Smooth muscle cell (in vitro differentiated cells): Measurements from ENCODE around the gene TRNP1. TPM values are rescaled to one million over a fixed set of nuclear protein-coding genes. Genes with fewer than 3 reads are reported as not detected.

Experiments
- DNase-seq: peaks from one replicate; lab custom pipeline; 2025; ENCODE audit not compliant: unreplicated experiment; lab: John Stamatoyannopoulos, UW
- H2AFZ ChIP-seq: fragments of 200-600 bp; sonication (generic); 2 replicates; pipeline ENCODE4 v1.6.0; 2016; ENCODE audit warnings: antibody characterized with exemption, low read depth, mild to moderate bottlenecking
- H3F3A ChIP-seq: fragments of 200-600 bp; sonication (generic); 2 replicates; pipeline ENCODE4 v1.6.0; 2017; ENCODE audit warnings: antibody characterized with exemption, low read depth
- H3K27ac ChIP-seq: fragments of 200-600 bp; sonication (generic); 2 replicates; pipeline ENCODE4 v1.5.1; 2016; ENCODE audit warnings: low read depth, mild to moderate bottlenecking
- H3K27me3 ChIP-seq: fragments of 200-600 bp; sonication (generic); 2 replicates; pipeline ENCODE4 v1.6.1; 2016; ENCODE audit warnings: low read depth, mild to moderate bottlenecking
- H3K36me3 ChIP-seq: fragments of 200-600 bp; sonication (generic); 2 replicates; pipeline ENCODE4 v1.5.1; 2016; ENCODE audit warnings: low read depth
- H3K4me1 ChIP-seq: fragments of 200-600 bp; sonication (generic); 2 replicates; pipeline ENCODE4 v1.5.1; 2016; ENCODE audit warnings: low read depth
- H3K4me2 ChIP-seq: fragments of 200-600 bp; sonication (generic); 2 replicates; pipeline ENCODE4 v1.6.0; 2016; ENCODE audit warnings: mild to moderate bottlenecking
- H3K4me3 ChIP-seq: fragments of 200-600 bp; sonication (generic); 2 replicates; pipeline ENCODE4 v1.5.1; 2016; ENCODE audit warnings: mild to moderate bottlenecking
- H3K79me2 ChIP-seq: fragments of 200-600 bp; sonication (generic); 2 replicates; pipeline ENCODE4 v1.6.0; 2016; ENCODE audit warnings: low read depth, mild to moderate bottlenecking
- H3K9ac ChIP-seq: fragments of 200-600 bp; sonication (generic); 2 replicates; pipeline ENCODE4 v1.6.0; 2016; ENCODE audit warnings: low read depth
- H3K9me3 ChIP-seq: fragments of 200-600 bp; sonication (generic); replicated peaks from 2 replicates; pipeline ENCODE4 v1.5.1; 2016; ENCODE audit warnings: low read depth
- H4K20me1 ChIP-seq: fragments of 200-600 bp; sonication (generic); 2 replicates; pipeline ENCODE4 v1.6.0; 2016; ENCODE audit warnings: low read depth
- CTCF ChIP-seq: fragments of 200-600 bp; sonication (generic); IDR thresholded peaks from 2 replicates; pipeline ENCODE4 v1.5.1; 2017; ENCODE audit warnings: borderline replicate concordance, mild to moderate bottlenecking, antibody characterized with exemption; ENCODE audit not compliant: insufficient read depth, poor library complexity, severe bottlenecking
- WGBS: methylation state at CpG from one replicate; pipeline ENCODE4 v1.1.7; 2016; ENCODE audit warnings: low lambda C conversion rate; 5-methylcytosine and 5-hydroxymethylcytosine counted together
- polyA plus RNA-seq: library from polyadenylated mRNA; unstranded; fragments of >200 nt; fragmentation: Nextera tagmentation; extraction: Ambion mirVana; gene quantifications from 2 replicates; pipeline ENCODE4 v1.2.1, GENCODE V29; 2016
- total RNA-seq: library from RNA; depleted of rRNA; stranded (reverse); fragments of >200 nt; gene quantifications from 2 replicates; pipeline ENCODE4 v1.2.3, GENCODE V29; 2014

The TRNP1 gene
- total and polyA plus RNA-seq, 2 experiments from 2014 or later, result 4.4 to 18.6 TPM

- Histone ChIP-seq H3K9ac (no peak overlapping the region), H3K36me3 (no peaks in the 10 kb centered on the region), H2AFZ (no peak overlapping the region), H3K4me1 (peaks cover 32% of the 10 kb centered on the region), H3F3A (peaks cover 16% of the 10 kb centered on the region), H3K27ac (peak overlapping the region; percentile 35), H4K20me1 (no peaks in the 10 kb centered on the region), H3K27me3 (no peaks in the 10 kb centered on the region), H3K4me3 (no peak overlapping the region), H3K79me2 (no peaks in the 10 kb centered on the region), H3K9me3 (no peaks in the 10 kb centered on the region), H3K4me2 (peak overlapping the region; percentile 79)
- no peak for DNase-seq
- WGBS, result 58% methylated on average over 7 of the region's 7 CpGs
- TF ChIP-seq CTCF, result no peak
These were observed 10.4 kb downstream of the TRNP1 start for GRCh38 chr1:27003745-27004470.

- no peak overlapping the region for H3K4me3 ChIP-seq
- no peaks in the 10 kb centered on the region for H3K36me3 ChIP-seq
- TF ChIP-seq CTCF, result no peak
- DNase-seq, result no peak
- no peaks in the 10 kb centered on the region for H3K27me3 ChIP-seq
- peak overlapping the region; percentile 35 for H3K27ac ChIP-seq
- no peak overlapping the region for H3K9ac ChIP-seq
- no peaks in the 10 kb centered on the region for H3K9me3 ChIP-seq
- no peaks in the 10 kb centered on the region for H4K20me1 ChIP-seq
- H3K4me2 ChIP-seq, result peak overlapping the region; percentile 79
- no peak overlapping the region for H2AFZ ChIP-seq
- peaks cover 25% of the 10 kb centered on the region for H3K4me1 ChIP-seq
- WGBS, result 54% methylated on average over 10 of the region's 10 CpGs
- no peaks in the 10 kb centered on the region for H3K79me2 ChIP-seq
- H3F3A ChIP-seq, result peaks cover 13% of the 10 kb centered on the region
These were observed 11.1 kb downstream of the TRNP1 start for GRCh38 chr1:27004471-27005165.

- no peak overlapping the region for H3K9ac ChIP-seq
- no peak for DNase-seq
These were observed 11.7 kb downstream of the TRNP1 start for GRCh38 chr1:27005166-27005530.

More at GRCh38 chr1:27005166-27005530, 11.7 kb downstream of the TRNP1 start:
- Histone ChIP-seq H3K79me2 (no peaks in the 10 kb centered on the region), H3K36me3 (no peaks in the 10 kb centered on the region), H3K9me3 (no peaks in the 10 kb centered on the region), H2AFZ (no peak overlapping the region), H3K27me3 (no peaks in the 10 kb centered on the region), H3K27ac (no peak overlapping the region), H3K4me1 (peaks cover 22% of the 10 kb centered on the region), H3K4me2 (peak overlapping the region; percentile 79), H3F3A (peaks cover 9% of the 10 kb centered on the region), H4K20me1 (no peaks in the 10 kb centered on the region), H3K4me3 (no peak overlapping the region)
- TF ChIP-seq CTCF, result no peak
- 93% methylated on average over 3 of the region's 3 CpGs for WGBS
